NCI-H128 (cell line): ENCODE measurements around the gene DOHH.
"Not testable (repeated sequence)": the region's sequence is repeated elsewhere in the genome, so short reads cannot be mapped to it uniquely, and the experiment has no call there.

Experiments used
- DNase-seq: peaks from one replicate; lab custom pipeline; 2025; ENCODE audit not compliant: unreplicated experiment; lab: John Stamatoyannopoulos, UW

The DOHH gene

GRCh38 chr19:3520166-3521103 lies 20.0 kb upstream of the DOHH start:
- DNase-seq, result no peak

GRCh38 chr19:3519126-3519525 lies 18.7 kb upstream of the DOHH start:
- no peak for DNase-seq

GRCh38 chr19:3518659-3519058 lies 18.2 kb upstream of the DOHH start:
- no peak for DNase-seq

GRCh38 chr19:3518255-3518654 lies 17.8 kb upstream of the DOHH start:
- DNase-seq, result no peak

GRCh38 chr19:3517638-3518037 lies 17.2 kb upstream of the DOHH start:
- no peak for DNase-seq

- peak; percentile 71 for DNase-seq
Observed at GRCh38 chr19:3516675-3517207, 16.3 kb upstream of the DOHH start.

GRCh38 chr19:3515891-3516422 lies 15.5 kb upstream of the DOHH start:
- DNase-seq, result no peak

GRCh38 chr19:3514930-3515329 lies 14.5 kb upstream of the DOHH start:
- DNase-seq, result no peak

GRCh38 chr19:3513229-3514140 lies 13.0 kb upstream of the DOHH start:
- no peak for DNase-seq

- DNase-seq, result no peak
Observed at GRCh38 chr19:3512562-3513228, 12.2 kb upstream of the DOHH start.

- no peak for DNase-seq
Observed at GRCh38 chr19:3511506-3512251, 11.2 kb upstream of the DOHH start.

GRCh38 chr19:3510727-3511126 lies 10.3 kb upstream of the DOHH start:
- DNase-seq, result no peak

- no peak for DNase-seq
Observed at GRCh38 chr19:3509566-3509989, 9.1 kb upstream of the DOHH start.

- no peak for DNase-seq
Observed at GRCh38 chr19:3508771-3509535, 8.5 kb upstream of the DOHH start.

GRCh38 chr19:3508121-3508661 lies 7.7 kb upstream of the DOHH start:
- DNase-seq, result not testable (repeated sequence)

- no peak for DNase-seq
Observed at GRCh38 chr19:3507371-3508120, 7.1 kb upstream of the DOHH start.

GRCh38 chr19:3506384-3507340 lies 6.2 kb upstream of the DOHH start:
- no peak for DNase-seq
